ENCODE measurements around the gene CXCR6.

GRCh38 chr3:45908761-45909160 lies 34.5 kb upstream of the CXCR6 start:
- TF ChIP-seq EP300 (IDR thresholded peaks at IDR 0.05), result no peak
- TF ChIP-seq, protein P1, sequence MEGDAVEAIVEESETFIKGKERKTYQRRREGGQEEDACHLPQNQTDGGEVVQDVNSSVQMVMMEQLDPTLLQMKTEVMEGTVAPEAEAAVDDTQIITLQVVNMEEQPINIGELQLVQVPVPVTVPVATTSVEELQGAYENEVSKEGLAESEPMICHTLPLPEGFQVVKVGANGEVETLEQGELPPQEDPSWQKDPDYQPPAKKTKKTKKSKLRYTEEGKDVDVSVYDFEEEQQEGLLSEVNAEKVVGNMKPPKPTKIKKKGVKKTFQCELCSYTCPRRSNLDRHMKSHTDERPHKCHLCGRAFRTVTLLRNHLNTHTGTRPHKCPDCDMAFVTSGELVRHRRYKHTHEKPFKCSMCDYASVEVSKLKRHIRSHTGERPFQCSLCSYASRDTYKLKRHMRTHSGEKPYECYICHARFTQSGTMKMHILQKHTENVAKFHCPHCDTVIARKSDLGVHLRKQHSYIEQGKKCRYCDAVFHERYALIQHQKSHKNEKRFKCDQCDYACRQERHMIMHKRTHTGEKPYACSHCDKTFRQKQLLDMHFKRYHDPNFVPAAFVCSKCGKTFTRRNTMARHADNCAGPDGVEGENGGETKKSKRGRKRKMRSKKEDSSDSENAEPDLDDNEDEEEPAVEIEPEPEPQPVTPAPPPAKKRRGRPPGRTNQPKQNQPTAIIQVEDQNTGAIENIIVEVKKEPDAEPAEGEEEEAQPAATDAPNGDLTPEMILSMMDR (IDR thresholded peaks at IDR 0.05), result no peak
